ENCODE results near the gene GAS2L3. TPM values are rescaled to one million over a fixed set of nuclear protein-coding genes. Genes with fewer than 3 reads are reported as not detected.

The GAS2L3 gene
- total RNA-seq, 4 donors from 2014 or later, result 0.12 to 3.8 (median 0.51) TPM

GRCh38 chr12:100572184-100572583 lies 1.3 kb upstream of the GAS2L3 start:
- Histone ChIP-seq H3K27ac (no peak overlapping the region), H3K4me1 (peaks cover 15 to 16% of the 10 kb centered on the region in 2 donors), H3K27me3 (peaks cover 0 to 3% (median 0%) of the 10 kb centered on the region in 3 donors), H3K9me3 (no peaks in the 10 kb centered on the region), H3K36me3 (no peaks in the 10 kb centered on the region), H3K4me3 (no peak overlapping the region)
- in situ Hi-C loops (cut with MboI; ENCODE audit: low sequenced_read_pairs in 4 of 4) (loop anchor here in 3 of 4 donors (25.0 kb wide), 1 partner anchor 335 kb away; no protein-coding TSS in a partner anchor), intact Hi-C loops (cut with DNase I; ENCODE audit: low total_unique reads) (loop anchor here (10.0 kb wide), 1 partner anchor 307 kb away; the partner anchor contains the start of genes DEPDC4 and SCYL2)
- TF ChIP-seq POLR2A (IDR thresholded peaks at IDR 0.05), result no peak
- TF ChIP-seq CTCF (IDR thresholded peaks at IDR 0.05 in 4 of 5, conservative IDR thresholded peaks at IDR 0.05 in 1 of 5), result no peak
- DNase-seq (no peak), ATAC-seq (no peak)

- no peaks in the 10 kb centered on the region for H3K36me3 ChIP-seq
- peak overlapping the region; percentile 62 to 89 (median 72) for H3K4me3 ChIP-seq
- H3K27ac ChIP-seq, result peak overlapping the region in 2 of 4 donors; percentile 67 to 69
- TF ChIP-seq CTCF (IDR thresholded peaks at IDR 0.05 in 4 of 5, conservative IDR thresholded peaks at IDR 0.05 in 1 of 5) (no peak), POLR2A (IDR thresholded peaks at IDR 0.05) (no peak)
- in situ Hi-C loops (cut with MboI; ENCODE audit: low sequenced_read_pairs in 4 of 4), result loop anchor here in 3 of 4 donors (25.0 kb wide), 1 partner anchor 337 kb away; no protein-coding TSS in a partner anchor
- peaks cover 0 to 3% (median 2%) of the 10 kb centered on the region in 3 donors for H3K27me3 ChIP-seq
- intact Hi-C loops (cut with DNase I; ENCODE audit: low total_unique reads), result loop anchor here (10.0 kb wide), 1 partner anchor 310 kb away; the partner anchor contains the start of genes DEPDC4 and SCYL2
- peaks cover 15 to 16% of the 10 kb centered on the region in 2 donors for H3K4me1 ChIP-seq
- H3K9me3 ChIP-seq, result no peaks in the 10 kb centered on the region
- ATAC-seq (peak; percentile 20 to 23), DNase-seq (no peak)
These were observed 947 bp downstream of the GAS2L3 start for GRCh38 chr12:100574187-100575074.

GRCh38 chr12:100576331-100577036 lies 3.0 kb downstream of the GAS2L3 start:
- intact Hi-C loops (cut with DNase I; ENCODE audit: low total_unique reads) (loop anchor here (10.0 kb wide), 1 partner anchor 312 kb away; the partner anchor contains the start of genes DEPDC4 and SCYL2), in situ Hi-C loops (cut with MboI; ENCODE audit: low sequenced_read_pairs in 4 of 4) (no loop called here)
- no peaks in the 10 kb centered on the region for H3K9me3 ChIP-seq
- ATAC-seq (no peak), DNase-seq (no peak)
- H3K27ac ChIP-seq, result no peak overlapping the region
- peaks cover 0 to 3% (median 2%) of the 10 kb centered on the region in 3 donors for H3K27me3 ChIP-seq
- H3K36me3 ChIP-seq, result no peaks in the 10 kb centered on the region
- no peak overlapping the region for H3K4me3 ChIP-seq
- H3K4me1 ChIP-seq, result peaks cover 15 to 16% of the 10 kb centered on the region in 2 donors
- TF ChIP-seq POLR2A (IDR thresholded peaks at IDR 0.05) (no peak), CTCF (IDR thresholded peaks at IDR 0.05 in 4 of 5, conservative IDR thresholded peaks at IDR 0.05 in 1 of 5) (no peak)

- ATAC-seq (no peak), DNase-seq (no peak)
- TF ChIP-seq POLR2A (IDR thresholded peaks at IDR 0.05) (no peak), CTCF (IDR thresholded peaks at IDR 0.05 in 4 of 5, conservative IDR thresholded peaks at IDR 0.05 in 1 of 5) (no peak)
- no peak overlapping the region for H3K27ac ChIP-seq
- H3K4me3 ChIP-seq, result no peak overlapping the region
- peaks cover 0 to 3% (median 2%) of the 10 kb centered on the region in 3 donors for H3K27me3 ChIP-seq
- no peaks in the 10 kb centered on the region for H3K9me3 ChIP-seq
- H3K36me3 ChIP-seq, result no peaks in the 10 kb centered on the region
- intact Hi-C loops (cut with DNase I; ENCODE audit: low total_unique reads), result loop anchor here (10.0 kb wide), 1 partner anchor 314 kb away; the partner anchor contains the start of genes DEPDC4 and SCYL2
- in situ Hi-C loops (cut with MboI; ENCODE audit: low sequenced_read_pairs in 4 of 4), result no loop called here
- H3K4me1 ChIP-seq, result peaks cover 10 to 13% of the 10 kb centered on the region in 2 donors
These were observed 5.4 kb downstream of the GAS2L3 start for GRCh38 chr12:100578923-100579322.
